ENCODE results near the gene ZNF598. TPM values are rescaled to one million over a fixed set of nuclear protein-coding genes. Genes with fewer than 3 reads are reported as not detected.
A peak's percentile ranks its signal among the peaks of the same experiment; 100 is the strongest.

Gene ZNF598
- total RNA-seq, 1 experiment from 2014 or later = 85.7 TPM

GRCh38 chr16:2029350-2029749 lies 19.7 kb upstream of the ZNF598 start:
- BruUV-seq (replicated peaks) = no TSS peak
- DNase-seq (ENCODE audit: low read depth, low spot score) (no peak), ATAC-seq (no peak)
- ChIA-PET POLR2A (no interaction called here), CTCF (no interaction called here)
- no peaks in the 10 kb centered on the region for H3K9me3 ChIP-seq (ENCODE audit: control insufficient read depth, insufficient read depth, low read depth, low read length)
- in situ Hi-C loops (cut with HindIII; ENCODE audit: low pct_unique_long_range_greater_than_20kb, low sequenced_read_pairs) = no loop called here
- intact Hi-C loops (cut with micrococcal nuclease; ENCODE audit: unreplicated experiment) = loop anchor here (10.0 kb wide), 1 partner anchor 115 kb away; the partner anchor contains the start of gene RAB26
- peak overlapping the region in 1 of 2 experiments; percentile 59; a peak in 1 of 4 replicates for H3K4me3 ChIP-seq (ENCODE audit: low read depth in 2 of 2, low read length in 2 of 2)
- TF ChIP-seq CTCF (IDR thresholded peaks at IDR 0.05) (no peak), TCF7L2 (IDR thresholded peaks at IDR 0.05; ENCODE audit: low read depth, low read length) (no peak), SIN3A (IDR thresholded peaks at IDR 0.05; ENCODE audit: borderline replicate concordance, insufficient read depth, low read depth, low read length) (no peak), REST (IDR thresholded peaks at IDR 0.05; ENCODE audit: insufficient read depth in 1 of 2, low read depth in 2 of 2, low read length in 1 of 2) (no peak), POLR2AphosphoS5 (IDR thresholded peaks at IDR 0.05; ENCODE audit: low read depth, low read length) (no peak)
- no peaks in the 10 kb centered on the region for H3K27me3 ChIP-seq (ENCODE audit: control insufficient read depth, insufficient read depth, low read length)
- no peaks in the 10 kb centered on the region for H3K36me3 ChIP-seq (ENCODE audit: control insufficient read depth, insufficient read depth, low read length)
- H3K4me1 ChIP-seq (ENCODE audit: control insufficient read depth, insufficient read depth, low read length) = peaks cover 73% of the 10 kb centered on the region
- H3K27ac ChIP-seq (ENCODE audit: low read length) = peak overlapping the region; percentile 95; the same call in 1 of the 2 replicates

- DNase-seq (ENCODE audit: low read depth, low spot score) (no peak), ATAC-seq (no peak)
- Histone ChIP-seq H3K9me3 (ENCODE audit: control insufficient read depth, insufficient read depth, low read depth, low read length) (no peaks in the 10 kb centered on the region), H3K27me3 (ENCODE audit: control insufficient read depth, insufficient read depth, low read length) (no peaks in the 10 kb centered on the region), H3K36me3 (ENCODE audit: control insufficient read depth, insufficient read depth, low read length) (no peaks in the 10 kb centered on the region), H3K4me1 (ENCODE audit: control insufficient read depth, insufficient read depth, low read length) (peaks cover 72% of the 10 kb centered on the region), H3K4me3 (ENCODE audit: low read depth in 2 of 2, low read length in 2 of 2) (peak overlapping the region; percentile 54 to 59), H3K27ac (ENCODE audit: low read length) (peak overlapping the region; percentile 76)
- TF ChIP-seq CTCF (IDR thresholded peaks at IDR 0.05) (no peak), TCF7L2 (IDR thresholded peaks at IDR 0.05; ENCODE audit: low read depth, low read length) (no peak), REST (IDR thresholded peaks at IDR 0.05; ENCODE audit: insufficient read depth in 1 of 2, low read depth in 2 of 2, low read length in 1 of 2) (no peak), SIN3A (IDR thresholded peaks at IDR 0.05; ENCODE audit: borderline replicate concordance, insufficient read depth, low read depth, low read length) (no peak), POLR2AphosphoS5 (IDR thresholded peaks at IDR 0.05; ENCODE audit: low read depth, low read length) (no peak)
- CTCF ChIA-PET = no interaction called here
- POLR2A ChIA-PET = no interaction called here
- BruUV-seq (replicated peaks) = no TSS peak
- in situ Hi-C loops (cut with HindIII; ENCODE audit: low pct_unique_long_range_greater_than_20kb, low sequenced_read_pairs) = no loop called here
- intact Hi-C loops (cut with micrococcal nuclease; ENCODE audit: unreplicated experiment) = loop anchor here (10.0 kb wide), 1 partner anchor 116 kb away; the partner anchor contains the start of gene RAB26
These were observed 19.1 kb upstream of the ZNF598 start for GRCh38 chr16:2028620-2029220.
